ENCODE measurements around the gene SPATA24. TPM values are rescaled to one million over a fixed set of nuclear protein-coding genes. Genes with fewer than 3 reads are reported as not detected.

Gene SPATA24
- total RNA-seq (2022; extraction: Qiagen RNA extraction; ENCODE audit: low read depth), result 4.6 to 5.9 TPM (median 4.9 TPM) in 5 replicates

GRCh38 chr5:139403787-139404483, at the start of gene SPATA24:
Gene SPATA24, minus strand, starts transcription at chr5:139404089. Its CDS starts 29 bp downstream, at chr5:139404060.

GRCh38 chr5:139439013-139439903, 35.4 kb upstream of the SPATA24 start, which contains the start of gene DNAJC18:
Gene DNAJC18, minus strand, starts transcription at chr5:139439525. Its CDS starts 80 bp downstream, at chr5:139439445.

GRCh38 chr5:139394654-139395566, 9.0 kb downstream of the SPATA24 start, which contains the start of gene PROB1:
Gene PROB1, minus strand, starts transcription at chr5:139395104. Its CDS starts 23 bp downstream, at chr5:139395081.

GRCh38 chr5:139389701-139390638, 13.9 kb downstream of the SPATA24 start, which contains the start of gene MZB1:
Gene MZB1, minus strand, starts transcription at chr5:139389913. Its CDS starts 57 bp downstream, at chr5:139389856.

GRCh38 chr5:139383275-139383992, 20.5 kb downstream of the SPATA24 start, which contains the start of gene SLC23A1:
Gene SLC23A1, minus strand, starts transcription at chr5:139383297. Its CDS starts 44 bp downstream, at chr5:139383253.

Other genes with a start within 250 kb of the SPATA24 start
- 24.8 to 27.3 TPM (median 26.7 TPM) in 5 replicates for gene SIL1, start 205.7 kb downstream of the SPATA24 start, total RNA-seq (2022; extraction: Qiagen RNA extraction; ENCODE audit: low read depth)
- gene MATR3, start 110.3 kb downstream of the SPATA24 start, total RNA-seq (2022; extraction: Qiagen RNA extraction; ENCODE audit: low read depth), result 114 to 202 TPM (median 181 TPM) in 5 replicates
- 72.7 to 120 TPM (median 86.5 TPM) in 5 replicates for gene PAIP2, start 62.2 kb downstream of the SPATA24 start, total RNA-seq (2022; extraction: Qiagen RNA extraction; ENCODE audit: low read depth)
- 0.91 to 1.4 TPM (median 1.1 TPM) in 5 replicates for gene SLC23A1, start 20.8 kb downstream of the SPATA24 start, total RNA-seq (2022; extraction: Qiagen RNA extraction; ENCODE audit: low read depth)
- gene MZB1, start 14.2 kb downstream of the SPATA24 start, total RNA-seq (2022; extraction: Qiagen RNA extraction; ENCODE audit: low read depth), result not detected in 5 replicates
- 0.18 to 0.37 TPM (median 0.28 TPM) in 5 replicates for gene PROB1, start 9.0 kb downstream of the SPATA24 start, total RNA-seq (2022; extraction: Qiagen RNA extraction; ENCODE audit: low read depth)
- 6.3 to 10.0 TPM (median 7.2 TPM) in 5 replicates for gene DNAJC18, start 35.4 kb upstream of the SPATA24 start, total RNA-seq (2022; extraction: Qiagen RNA extraction; ENCODE audit: low read depth)
- not detected in 5 replicates for gene ECSCR, start 58.7 kb upstream of the SPATA24 start, total RNA-seq (2022; extraction: Qiagen RNA extraction; ENCODE audit: low read depth)
- gene SMIM33, start 66.9 kb upstream of the SPATA24 start, total RNA-seq (2022; extraction: Qiagen RNA extraction; ENCODE audit: low read depth), result not detected in 5 replicates
- 0.53 to 1.3 TPM (median 0.89 TPM) in 5 replicates for gene STING1, start 78.7 kb upstream of the SPATA24 start, total RNA-seq (2022; extraction: Qiagen RNA extraction; ENCODE audit: low read depth)
- gene UBE2D2, start 157.2 kb upstream of the SPATA24 start, total RNA-seq (2022; extraction: Qiagen RNA extraction; ENCODE audit: low read depth), result 129 to 170 TPM (median 163 TPM) in 5 replicates
- gene CXXC5, start 244.3 kb upstream of the SPATA24 start, total RNA-seq (2022; extraction: Qiagen RNA extraction; ENCODE audit: low read depth), result 12.7 to 22.8 TPM (median 19.7 TPM) in 5 replicates